Stimulated activated CD8-positive, alpha-beta memory T cell treated with anti-CD3 and anti-CD28 coated beads, Interleukin-4, amount 100 ng/mL, for 24 hours (primary cell): ENCODE results near the gene BAHD1.

Experiments used
- DNase-seq: peaks from one replicate; pipeline ENCODE4 v3.0.0-alpha.2; 2020; ENCODE audit warnings: low read depth

Gene BAHD1

GRCh38 chr15:40424483-40425115 lies 16.2 kb upstream of the BAHD1 start:
- DNase-seq, result no peak

DNA sequence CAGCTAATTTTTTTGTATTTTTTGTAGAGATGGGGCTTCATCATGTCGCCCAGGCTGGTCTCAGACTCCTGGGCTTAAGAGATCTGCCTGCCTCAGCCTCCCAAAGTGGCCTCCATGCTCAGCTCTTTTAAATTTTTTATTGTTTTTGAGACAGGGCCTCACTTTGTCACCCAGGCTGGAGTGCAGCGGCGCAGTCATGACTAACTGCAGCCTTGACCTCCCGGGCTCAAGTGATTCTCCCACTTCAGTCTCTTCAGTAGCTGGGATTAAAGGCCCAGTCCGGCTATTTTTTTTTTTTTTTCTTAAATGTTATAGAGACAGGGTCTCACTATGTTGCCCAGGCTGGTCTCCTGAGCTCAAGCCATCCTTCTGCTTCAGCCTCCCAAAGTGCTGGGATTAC lies 15.1 kb upstream of the BAHD1 start:
- no peak for DNase-seq

- no peak for DNase-seq
Measured at GRCh38 chr15:40427188-40427587, 13.6 kb upstream of the BAHD1 start.

DNA sequence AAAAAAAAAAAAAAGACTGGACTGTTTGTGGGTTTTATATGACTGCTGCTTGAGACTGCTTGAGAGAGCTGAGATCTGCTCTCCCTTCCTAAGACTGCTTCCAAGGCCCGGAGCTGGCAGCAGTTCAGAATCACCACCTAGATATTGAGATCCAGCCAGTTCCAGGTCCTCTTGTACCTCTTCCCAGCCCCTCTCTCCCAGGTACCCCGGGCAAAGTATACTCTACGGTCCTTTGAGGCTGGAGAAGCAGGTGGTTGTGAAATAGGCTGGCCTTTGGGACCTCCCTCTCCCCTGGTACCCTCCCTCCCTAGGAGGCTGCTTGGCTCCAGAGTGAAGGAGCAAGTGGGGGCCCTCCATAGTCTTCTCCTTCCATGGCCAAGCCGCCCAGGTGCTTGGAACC lies 12.6 kb upstream of the BAHD1 start:
- no peak for DNase-seq

DNA sequence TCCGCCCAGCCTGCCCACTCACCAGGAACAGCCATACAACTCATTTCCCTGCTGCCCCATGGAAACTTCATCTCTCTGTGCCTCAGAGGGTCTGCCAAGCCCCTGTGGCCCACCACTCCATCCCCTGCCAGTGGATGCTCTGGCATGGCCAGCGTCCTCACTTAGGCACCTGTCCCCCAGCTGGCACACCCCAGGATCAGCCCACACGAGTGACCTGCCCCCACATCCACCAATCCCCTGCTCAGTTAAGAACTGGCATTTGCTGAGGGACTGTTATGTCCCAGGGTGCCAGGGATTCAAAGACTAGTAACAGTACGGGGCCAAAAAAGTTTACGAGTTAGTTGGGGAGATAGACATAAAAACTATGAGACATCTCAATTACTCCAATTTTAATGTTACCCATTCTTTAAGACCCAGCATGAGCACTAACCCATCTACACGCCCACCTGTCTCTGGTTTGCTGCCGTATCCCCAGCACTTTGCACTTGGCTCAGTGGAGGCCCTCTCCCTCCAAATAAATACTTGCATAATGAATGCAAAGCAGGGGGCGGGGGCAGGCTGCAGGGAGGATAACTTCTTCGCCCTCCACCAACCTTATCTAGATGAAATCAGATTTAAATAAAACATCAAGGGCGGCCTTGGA lies 11.6 kb upstream of the BAHD1 start:
- DNase-seq, result no peak

DNA sequence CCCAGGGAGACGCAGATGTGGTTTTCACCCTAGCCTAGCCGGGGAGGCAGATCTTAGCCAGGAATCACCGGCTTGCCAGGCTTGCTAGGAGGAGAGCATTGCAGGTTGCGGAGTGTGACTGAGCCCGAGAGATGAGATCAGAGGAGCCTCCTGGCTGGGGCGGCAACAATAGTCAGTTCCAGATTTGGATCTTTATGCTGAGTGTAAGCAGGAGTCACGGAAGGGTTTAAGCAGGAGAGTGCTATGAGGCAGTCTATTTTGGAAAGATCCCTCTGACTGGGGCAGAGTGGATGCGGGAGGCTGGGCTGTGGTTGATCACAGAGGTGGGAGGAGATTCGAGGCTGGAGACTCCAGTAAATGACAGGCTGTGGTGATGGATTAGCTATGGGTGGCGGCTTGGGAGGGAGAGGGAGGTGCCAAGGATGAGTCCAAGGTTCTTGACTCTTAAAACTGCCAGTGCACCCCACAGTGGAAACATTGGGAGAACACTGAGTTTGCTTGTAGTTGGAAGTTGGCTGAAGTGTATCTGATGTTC lies 10.4 kb upstream of the BAHD1 start:
- DNase-seq, result no peak

DNA sequence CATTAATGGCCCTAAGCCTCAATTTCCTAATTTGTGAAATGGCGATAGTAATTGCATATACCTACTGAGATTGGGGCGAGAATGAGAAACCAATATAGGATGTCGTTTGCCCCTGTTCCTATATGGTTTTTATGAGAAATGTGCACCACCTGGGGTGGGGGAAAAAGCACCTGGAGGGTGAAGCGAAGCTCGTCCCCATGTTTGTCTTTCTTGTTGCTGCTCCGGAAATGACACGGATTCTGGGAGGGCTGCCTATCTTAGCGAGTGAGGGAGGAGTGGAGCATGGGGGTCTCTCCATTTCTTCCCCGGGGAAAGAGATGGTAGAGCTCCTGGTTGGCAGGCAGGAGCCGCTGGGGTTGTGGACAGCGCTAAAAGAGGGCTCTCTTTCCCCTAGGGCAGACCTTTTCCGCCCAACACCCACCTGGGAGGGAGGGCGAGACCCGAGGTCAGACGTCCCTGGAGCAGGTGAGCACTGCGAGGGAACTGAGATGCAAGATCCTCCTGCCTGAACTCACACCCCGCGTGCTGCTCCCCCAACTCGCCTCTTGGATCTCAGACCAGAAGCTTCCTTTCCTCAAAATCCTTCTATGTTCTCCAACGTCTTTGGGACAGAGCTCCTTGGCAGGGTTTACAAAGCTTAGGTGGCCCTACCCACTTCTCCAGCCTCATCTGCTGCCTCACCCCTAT lies 5.6 kb upstream of the BAHD1 start:
- DNase-seq, result no peak

DNA sequence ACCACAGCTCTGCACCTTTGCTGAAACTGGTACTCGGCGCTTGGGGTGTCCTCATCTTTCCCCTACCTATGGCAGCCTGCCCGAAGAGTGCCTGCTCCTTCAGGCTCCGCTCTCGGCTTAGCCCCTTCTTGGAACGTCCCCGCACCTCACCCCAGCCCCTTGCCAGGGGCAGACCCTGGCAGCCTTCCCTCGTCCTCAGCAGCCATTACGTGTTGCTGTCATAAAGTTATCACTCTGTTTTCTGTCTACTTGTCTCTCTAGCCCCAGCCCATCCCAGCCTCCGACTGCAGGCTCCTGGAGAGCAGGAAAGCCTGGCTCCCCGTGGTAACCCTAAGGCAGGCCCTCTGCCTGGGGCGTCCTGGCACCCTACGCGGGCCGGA lies 5.1 kb upstream of the BAHD1 start:
- no peak for DNase-seq

DNA sequence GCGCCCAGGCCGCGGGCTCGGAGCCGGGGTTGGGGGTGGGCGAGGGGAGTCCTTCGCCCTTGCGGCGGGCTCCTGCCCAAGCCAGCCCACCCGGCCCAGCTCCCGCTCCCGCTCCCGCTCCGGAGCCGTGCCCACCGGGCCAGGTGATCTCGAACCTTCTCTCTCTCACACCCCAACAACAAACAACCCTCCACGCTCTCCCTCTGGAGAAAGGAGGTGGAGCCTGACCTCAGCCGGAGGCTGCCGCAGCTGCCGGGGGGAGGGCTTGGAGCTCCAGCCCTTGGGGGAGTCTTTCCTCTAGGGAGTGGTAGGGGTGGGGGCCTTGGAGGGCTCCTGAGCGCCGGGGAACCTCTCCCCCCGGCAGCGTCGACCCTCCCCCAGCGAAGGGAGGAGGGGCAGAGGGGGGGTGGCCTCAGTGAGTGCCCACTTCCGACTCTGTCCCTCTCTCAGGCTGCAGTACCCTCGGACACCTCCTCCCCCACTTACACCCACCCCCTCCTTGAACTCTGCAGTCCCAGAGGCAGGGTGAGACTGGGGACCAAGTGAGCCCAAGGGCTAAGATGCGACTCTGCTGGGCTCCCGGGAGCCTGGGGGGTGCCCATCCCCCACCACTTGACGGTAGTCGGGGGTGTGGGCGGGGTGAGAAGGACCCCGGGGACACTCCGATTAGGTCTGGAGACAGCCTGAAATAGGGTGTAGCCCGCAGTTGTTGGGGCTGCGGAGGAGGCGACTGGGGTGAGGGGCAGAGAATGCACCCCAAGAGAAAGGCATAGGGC lies 4.4 kb upstream of the BAHD1 start:
- DNase-seq, result no peak

DNA sequence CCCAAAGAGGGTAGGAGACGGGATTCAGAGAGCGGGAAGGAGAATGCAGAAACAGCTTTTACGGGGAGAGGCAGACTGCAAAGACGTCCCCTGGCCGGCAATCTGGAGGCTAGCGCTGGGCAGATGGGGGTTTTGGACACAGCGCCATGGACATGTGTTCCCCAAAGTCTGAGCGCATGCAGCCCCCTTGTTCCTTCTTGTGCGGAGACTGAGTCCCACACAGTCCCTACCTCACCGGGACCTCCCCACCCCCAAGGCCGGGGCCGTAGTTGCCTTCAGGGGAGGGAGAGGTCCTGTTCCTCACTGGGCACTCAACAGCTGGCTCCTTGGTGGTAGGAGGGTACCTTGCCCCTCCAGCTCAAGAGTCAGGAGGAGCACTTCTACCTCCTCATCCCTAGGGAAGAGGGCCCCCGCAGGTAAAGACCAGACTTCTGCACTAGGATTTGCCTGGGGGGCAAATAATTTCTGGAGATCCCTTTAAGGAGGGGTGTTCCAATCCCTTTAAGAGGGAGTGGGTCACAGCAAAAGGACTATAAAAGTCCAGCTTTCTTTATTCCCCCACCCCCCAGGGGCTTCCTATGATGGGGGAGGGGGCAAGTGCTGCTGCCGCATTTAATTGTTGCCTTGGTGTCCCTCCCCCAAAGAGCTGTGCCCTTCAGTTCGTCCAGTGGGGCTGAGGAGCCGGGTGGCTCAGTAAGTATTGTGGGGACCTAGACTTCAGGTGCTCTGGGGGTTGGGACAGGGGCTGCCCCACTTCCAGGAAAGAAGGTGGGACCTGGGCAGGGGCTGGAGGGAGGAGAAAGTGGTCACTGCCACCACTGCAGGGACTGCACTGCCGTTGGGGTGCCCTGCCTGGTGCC lies 3.6 kb upstream of the BAHD1 start:
- DNase-seq, result no peak

DNA sequence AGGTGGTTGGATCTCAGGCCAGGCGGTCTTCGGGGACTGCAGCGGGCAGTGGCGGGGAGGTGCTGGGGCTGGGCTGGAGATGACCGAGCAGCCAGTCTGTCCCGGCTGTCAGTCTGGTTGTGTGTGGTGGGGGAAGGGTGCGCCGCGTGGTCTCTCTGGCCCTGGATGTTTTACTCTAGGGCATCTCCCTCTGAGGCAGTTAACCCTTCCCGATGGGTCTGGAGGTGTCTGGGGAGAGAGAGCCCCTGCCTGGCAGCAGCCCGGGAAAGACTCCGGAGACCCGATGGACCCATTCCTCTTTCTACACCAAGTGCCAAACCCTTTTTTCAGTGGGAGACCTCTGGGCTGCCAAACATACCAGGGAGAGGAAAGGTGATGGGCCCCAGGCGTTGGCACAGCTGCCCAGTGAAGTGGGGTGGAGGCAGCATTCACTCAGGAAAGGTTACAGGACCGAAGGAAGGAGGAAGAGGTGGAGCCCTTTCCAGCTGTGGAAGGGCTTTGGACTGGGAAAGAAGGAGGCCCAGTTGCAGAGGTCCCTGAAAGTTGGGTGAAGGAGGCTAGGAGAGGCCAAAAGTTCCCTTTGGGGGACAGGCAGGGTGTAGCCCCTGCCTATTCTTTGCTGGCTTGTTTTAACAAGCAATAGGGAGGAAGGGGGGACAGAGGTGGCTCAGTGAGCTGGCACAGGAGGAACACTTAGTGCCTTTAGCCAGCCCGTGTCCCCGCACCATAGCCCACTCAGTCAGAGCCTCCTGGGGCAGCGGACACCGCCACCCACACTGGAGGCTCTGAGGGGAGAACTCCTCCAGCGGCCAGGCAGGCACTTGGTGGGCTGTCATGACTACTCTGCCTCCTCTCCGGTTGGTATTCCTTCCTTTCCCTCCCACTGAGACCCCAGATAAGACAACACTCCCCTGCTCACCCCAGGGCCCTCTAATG lies 2.7 kb upstream of the BAHD1 start:
- DNase-seq, result no peak

DNA sequence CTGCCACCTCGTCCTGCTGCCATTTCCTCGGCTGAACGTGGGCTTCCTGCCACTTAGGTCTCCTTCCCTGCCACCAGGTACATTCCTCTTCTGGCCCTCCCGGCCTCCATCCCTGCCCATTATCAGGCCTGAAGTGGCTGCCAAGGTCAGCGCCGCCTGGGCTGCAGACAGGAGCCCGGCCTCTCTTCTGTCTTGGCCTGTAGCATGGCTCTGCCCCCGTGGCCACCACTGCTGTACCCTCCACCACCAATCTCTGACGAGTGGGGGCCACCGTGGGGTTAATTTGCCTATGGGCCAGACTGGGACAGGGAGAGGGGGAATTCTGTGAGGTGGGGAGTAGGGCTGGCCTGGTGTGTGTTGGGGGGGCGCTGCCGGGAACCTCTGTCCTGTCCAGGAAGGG lies 2.0 kb upstream of the BAHD1 start:
- no peak for DNase-seq

- no peak for DNase-seq
Measured at GRCh38 chr15:40439461-40439959, 1.2 kb upstream of the BAHD1 start.

- no peak for DNase-seq
Measured at GRCh38 chr15:40439960-40440742, 602 bp upstream of the BAHD1 start.

DNA sequence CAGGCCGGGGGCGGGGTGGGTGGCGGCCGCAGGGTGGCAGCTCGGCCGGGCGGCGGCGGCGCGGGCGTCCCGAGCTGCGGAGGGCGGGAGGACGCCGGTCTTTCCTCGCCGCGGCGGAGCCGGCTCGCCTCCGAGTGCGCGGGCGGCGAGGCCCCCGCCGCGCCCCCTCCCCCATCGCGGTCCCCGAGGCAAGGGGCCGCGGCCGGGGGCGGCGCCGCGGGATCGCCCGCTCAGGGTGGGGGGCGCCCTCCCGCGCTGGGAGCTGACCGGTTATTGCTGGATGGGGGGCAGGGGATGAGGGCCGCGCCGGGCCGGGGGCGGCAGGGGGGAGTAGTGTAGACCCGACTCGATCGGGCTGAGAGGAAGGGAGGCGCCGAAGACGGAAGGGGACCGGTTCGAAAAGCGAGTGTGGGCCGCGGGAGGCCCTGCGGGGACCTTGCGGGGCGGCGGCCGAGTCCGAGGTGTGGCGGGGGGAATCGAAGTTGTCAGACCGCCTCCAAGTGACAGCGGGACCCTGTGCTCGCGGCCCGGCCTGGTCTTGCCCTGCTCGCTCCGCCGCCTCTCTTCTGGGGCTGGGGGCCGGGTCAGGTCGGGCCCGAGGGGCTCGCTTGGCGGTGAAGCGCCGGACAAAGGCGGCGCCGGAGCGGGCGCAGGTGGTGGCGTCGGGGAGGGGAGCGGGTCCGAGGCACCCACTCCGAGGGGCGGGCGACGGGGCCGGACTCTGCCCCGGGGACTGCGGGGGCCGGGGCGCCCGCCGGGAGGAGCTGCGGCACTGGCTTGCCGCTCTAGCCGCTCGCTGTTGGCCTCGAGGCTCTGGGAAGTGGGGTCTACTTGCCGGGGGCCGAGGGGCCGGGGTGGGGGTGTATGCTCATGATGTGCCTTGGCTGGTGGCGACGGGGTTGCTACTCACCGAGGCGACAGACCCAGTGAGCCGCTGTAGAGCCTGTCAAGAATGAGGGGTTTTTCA lies 1.1 kb downstream of the BAHD1 start:
- no peak for DNase-seq

GRCh38 chr15:40443255-40443654 lies 2.5 kb downstream of the BAHD1 start:
- no peak for DNase-seq

DNA sequence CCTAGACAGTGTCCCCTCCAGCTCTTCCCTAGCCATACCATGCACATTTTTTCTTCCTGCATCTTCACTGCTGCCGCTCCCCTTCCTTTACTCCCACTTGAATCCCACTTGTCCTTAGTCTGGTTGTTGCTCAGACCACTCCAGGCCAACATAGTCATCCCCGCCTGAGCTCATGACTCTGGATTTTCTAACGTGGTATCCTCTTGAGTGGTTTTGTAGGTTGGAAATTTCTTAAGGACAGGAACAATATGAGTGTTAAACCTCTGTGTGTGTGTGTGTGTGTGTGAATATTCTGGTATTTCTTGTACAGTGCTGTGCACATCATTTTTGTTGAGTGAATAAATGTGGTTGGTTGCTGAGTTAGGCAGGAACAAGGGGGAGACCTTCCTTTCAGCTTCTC lies 3.1 kb downstream of the BAHD1 start:
- no peak for DNase-seq

DNA sequence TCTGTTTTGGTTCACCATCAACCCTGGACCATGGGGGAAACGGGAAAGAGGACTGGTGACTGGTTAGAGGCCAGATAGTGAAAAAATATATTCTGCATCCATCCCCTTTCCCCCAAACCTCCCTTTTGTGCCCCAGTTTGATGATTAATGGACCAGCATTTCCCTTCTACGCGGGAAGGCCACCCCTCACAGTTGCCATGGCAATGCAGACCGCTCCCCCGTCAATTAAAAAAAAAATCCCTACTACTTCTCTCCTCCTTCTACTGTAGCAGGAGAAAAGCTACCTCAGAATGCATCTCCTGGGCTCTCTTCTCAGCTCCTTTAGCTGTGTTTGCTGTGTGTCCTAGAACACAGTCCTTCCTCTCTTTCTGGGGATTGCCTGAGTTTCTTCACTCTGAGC lies 4.0 kb downstream of the BAHD1 start:
- DNase-seq, result no peak
